ENCODE results near the gene CCDC81. TPM values are rescaled to one million over a fixed set of nuclear protein-coding genes. Genes with fewer than 3 reads are reported as not detected.
"Not testable (repeated sequence)": the region's sequence is repeated elsewhere in the genome, so short reads cannot be mapped to it uniquely, and the experiment has no call there.

Gene CCDC81
- total RNA-seq, 1 experiment from 2014 or later: 1.1 TPM

DNA sequence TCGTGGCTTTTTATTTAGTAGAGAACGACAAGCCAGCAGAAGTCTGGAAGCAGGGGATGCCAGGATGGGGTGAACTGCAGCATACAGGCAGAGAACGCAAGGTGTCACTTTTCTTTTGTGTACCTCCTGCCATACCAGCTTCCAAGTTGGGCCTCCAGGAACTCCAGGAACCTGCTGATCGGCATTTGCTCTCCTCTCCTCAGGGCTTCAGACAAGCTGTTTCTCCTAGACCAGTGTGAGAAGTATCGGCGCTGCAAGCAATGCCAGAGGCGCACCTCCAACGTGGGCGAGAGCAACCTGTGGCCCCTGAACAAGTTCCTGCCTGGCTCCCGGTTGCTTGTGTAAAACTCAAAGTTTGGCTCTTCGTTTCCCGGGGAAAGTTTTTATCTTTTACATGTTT lies 47.7 kb downstream of the CCDC81 start:
- POLR2A ChIA-PET (ENCODE audit: low non-redundant PET): no interaction called here
- Histone ChIP-seq H3K4me1 (ENCODE audit: insufficient read depth, low read length, poor library complexity, severe bottlenecking) (no peaks in the 10 kb centered on the region), H3K36me3 (ENCODE audit: insufficient read depth, low read length, poor library complexity, severe bottlenecking) (no peaks in the 10 kb centered on the region), H3K4me3 (ENCODE audit: low read depth, low read length, poor library complexity, severe bottlenecking) (no peak overlapping the region), H3K9me3 (ENCODE audit: low read depth, low read length, poor library complexity, severe bottlenecking) (peaks cover 4% of the 10 kb centered on the region), H3K27ac (ENCODE audit: low read depth, low read length, poor library complexity, severe bottlenecking) (no peak overlapping the region), H3K27me3 (replicated peaks; ENCODE audit: insufficient read depth, low read depth, low read length, poor library complexity) (no peaks in the 10 kb centered on the region)
- no peak for DNase-seq (ENCODE audit: low spot score)
- BruUV-seq (replicated peaks): no TSS peak
- TF ChIP-seq, protein P1, sequence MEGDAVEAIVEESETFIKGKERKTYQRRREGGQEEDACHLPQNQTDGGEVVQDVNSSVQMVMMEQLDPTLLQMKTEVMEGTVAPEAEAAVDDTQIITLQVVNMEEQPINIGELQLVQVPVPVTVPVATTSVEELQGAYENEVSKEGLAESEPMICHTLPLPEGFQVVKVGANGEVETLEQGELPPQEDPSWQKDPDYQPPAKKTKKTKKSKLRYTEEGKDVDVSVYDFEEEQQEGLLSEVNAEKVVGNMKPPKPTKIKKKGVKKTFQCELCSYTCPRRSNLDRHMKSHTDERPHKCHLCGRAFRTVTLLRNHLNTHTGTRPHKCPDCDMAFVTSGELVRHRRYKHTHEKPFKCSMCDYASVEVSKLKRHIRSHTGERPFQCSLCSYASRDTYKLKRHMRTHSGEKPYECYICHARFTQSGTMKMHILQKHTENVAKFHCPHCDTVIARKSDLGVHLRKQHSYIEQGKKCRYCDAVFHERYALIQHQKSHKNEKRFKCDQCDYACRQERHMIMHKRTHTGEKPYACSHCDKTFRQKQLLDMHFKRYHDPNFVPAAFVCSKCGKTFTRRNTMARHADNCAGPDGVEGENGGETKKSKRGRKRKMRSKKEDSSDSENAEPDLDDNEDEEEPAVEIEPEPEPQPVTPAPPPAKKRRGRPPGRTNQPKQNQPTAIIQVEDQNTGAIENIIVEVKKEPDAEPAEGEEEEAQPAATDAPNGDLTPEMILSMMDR (conservative IDR thresholded peaks at IDR 0.05; ENCODE audit: low read depth, low read length): no peak
- no peak for TF ChIP-seq EZH2 (IDR thresholded peaks at IDR 0.05; ENCODE audit: borderline replicate concordance, low read depth, low read length, poor library complexity, severe bottlenecking)
- CTCF ChIA-PET: no interaction called here
- intact Hi-C loops (cut with micrococcal nuclease; ENCODE audit: unreplicated experiment): no loop called here

DNA sequence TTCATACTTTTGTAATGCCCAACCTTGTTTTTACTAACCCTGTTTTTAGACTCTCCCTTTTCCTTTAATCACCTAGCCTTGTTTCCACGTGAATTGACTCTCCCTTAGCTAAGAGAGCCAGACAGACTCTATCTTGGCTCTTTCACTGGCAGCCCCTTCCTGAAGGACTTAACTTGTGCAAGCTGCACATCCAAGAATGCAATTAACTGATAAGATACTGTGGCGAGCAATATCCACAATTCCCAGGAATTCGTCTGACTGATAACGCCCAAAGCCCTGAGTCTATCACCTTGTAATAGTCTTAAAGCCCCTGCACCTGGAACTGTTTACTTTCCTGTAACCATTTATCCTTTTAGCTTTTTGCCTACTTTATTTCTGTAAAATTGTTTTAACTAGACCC lies 48.8 kb downstream of the CCDC81 start:
- DNase-seq (ENCODE audit: low spot score); BruUV-seq (replicated peaks); POLR2A ChIA-PET (ENCODE audit: low non-redundant PET): not testable (repeated sequence)

DNA sequence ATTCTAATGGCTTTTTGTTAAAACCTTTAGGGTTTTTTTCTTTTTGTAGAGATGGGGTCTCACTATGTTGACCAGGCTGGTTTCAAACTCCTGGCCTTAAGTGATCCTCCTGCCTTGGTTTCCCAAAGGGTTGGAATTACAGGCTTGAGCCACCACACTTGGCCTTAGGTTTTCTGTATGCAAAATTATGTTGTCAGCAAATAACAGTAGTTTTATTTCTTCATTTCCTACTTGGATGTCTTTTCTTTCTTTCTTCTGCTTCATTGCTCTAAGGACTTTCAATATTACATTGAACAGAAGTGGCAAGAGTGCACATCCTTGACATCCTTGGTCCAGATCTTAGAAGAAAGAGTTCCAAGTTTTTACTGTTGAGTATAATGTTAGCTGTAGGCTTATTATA lies 52.8 kb downstream of the CCDC81 start:
- ChIA-PET POLR2A (ENCODE audit: low non-redundant PET) (no interaction called here), CTCF (no interaction called here)
- BruUV-seq (replicated peaks): no TSS peak
- Histone ChIP-seq H3K27ac (ENCODE audit: low read depth, low read length, poor library complexity, severe bottlenecking) (no peak overlapping the region), H3K9me3 (ENCODE audit: low read depth, low read length, poor library complexity, severe bottlenecking) (peaks cover 4% of the 10 kb centered on the region), H3K4me1 (ENCODE audit: insufficient read depth, low read length, poor library complexity, severe bottlenecking) (no peaks in the 10 kb centered on the region), H3K36me3 (ENCODE audit: insufficient read depth, low read length, poor library complexity, severe bottlenecking) (no peaks in the 10 kb centered on the region), H3K4me3 (ENCODE audit: low read depth, low read length, poor library complexity, severe bottlenecking) (no peak overlapping the region), H3K27me3 (replicated peaks; ENCODE audit: insufficient read depth, low read depth, low read length, poor library complexity) (no peaks in the 10 kb centered on the region)
- intact Hi-C loops (cut with micrococcal nuclease; ENCODE audit: unreplicated experiment): no loop called here
- no peak for TF ChIP-seq EZH2 (IDR thresholded peaks at IDR 0.05; ENCODE audit: borderline replicate concordance, low read depth, low read length, poor library complexity, severe bottlenecking)
- TF ChIP-seq, protein P1 (conservative IDR thresholded peaks at IDR 0.05; ENCODE audit: low read depth, low read length): no peak
- DNase-seq (ENCODE audit: low spot score): no peak

More for the DNA sequence above, 48.8 kb downstream of the CCDC81 start:
- intact Hi-C loops (cut with micrococcal nuclease; ENCODE audit: unreplicated experiment); H3K27ac ChIP-seq (ENCODE audit: low read depth, low read length, poor library complexity, severe bottlenecking); H3K4me1 ChIP-seq (ENCODE audit: insufficient read depth, low read length, poor library complexity, severe bottlenecking); CTCF ChIA-PET; H3K36me3 ChIP-seq (ENCODE audit: insufficient read depth, low read length, poor library complexity, severe bottlenecking); H3K27me3 ChIP-seq (replicated peaks; ENCODE audit: insufficient read depth, low read depth, low read length, poor library complexity); H3K9me3 ChIP-seq (ENCODE audit: low read depth, low read length, poor library complexity, severe bottlenecking); H3K4me3 ChIP-seq (ENCODE audit: low read depth, low read length, poor library complexity, severe bottlenecking): not testable (repeated sequence)

DNA sequence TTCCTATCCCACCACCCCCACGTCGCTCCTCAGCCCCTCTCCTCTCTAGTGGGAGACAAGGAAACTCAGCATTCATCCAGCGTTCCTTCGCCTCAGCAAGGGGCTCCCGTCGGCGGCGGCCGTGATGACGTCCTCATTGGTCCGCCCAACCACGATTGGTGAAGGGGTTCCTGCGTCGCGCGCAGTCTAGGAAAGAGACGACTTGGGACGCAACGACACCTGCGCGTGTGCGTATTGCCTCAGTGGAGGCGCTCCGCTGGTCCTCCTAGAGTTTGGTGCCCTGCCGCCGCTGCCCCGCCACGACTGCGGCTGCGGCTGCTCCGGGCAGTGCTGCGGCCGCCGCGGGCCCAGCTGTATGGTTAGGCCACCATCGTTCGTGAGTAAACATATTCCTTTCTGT lies 56.6 kb downstream of the CCDC81 start:
- Histone ChIP-seq H3K9me3 (ENCODE audit: low read depth, low read length, poor library complexity, severe bottlenecking) (peaks cover 4% of the 10 kb centered on the region), H3K27ac (ENCODE audit: low read depth, low read length, poor library complexity, severe bottlenecking) (no peak overlapping the region), H3K4me3 (ENCODE audit: low read depth, low read length, poor library complexity, severe bottlenecking) (no peak overlapping the region), H3K27me3 (replicated peaks; ENCODE audit: insufficient read depth, low read depth, low read length, poor library complexity) (no peaks in the 10 kb centered on the region), H3K36me3 (ENCODE audit: insufficient read depth, low read length, poor library complexity, severe bottlenecking) (no peaks in the 10 kb centered on the region), H3K4me1 (ENCODE audit: insufficient read depth, low read length, poor library complexity, severe bottlenecking) (no peaks in the 10 kb centered on the region)
- no peak for DNase-seq (ENCODE audit: low spot score)
- no peak for TF ChIP-seq EZH2 (IDR thresholded peaks at IDR 0.05; ENCODE audit: borderline replicate concordance, low read depth, low read length, poor library complexity, severe bottlenecking)
- TF ChIP-seq, protein P1 (conservative IDR thresholded peaks at IDR 0.05; ENCODE audit: low read depth, low read length): no peak
- no TSS peak for BruUV-seq (replicated peaks)
- ChIA-PET CTCF (no interaction called here), POLR2A (ENCODE audit: low non-redundant PET) (no interaction called here)
- intact Hi-C loops (cut with micrococcal nuclease; ENCODE audit: unreplicated experiment): no loop called here

DNA sequence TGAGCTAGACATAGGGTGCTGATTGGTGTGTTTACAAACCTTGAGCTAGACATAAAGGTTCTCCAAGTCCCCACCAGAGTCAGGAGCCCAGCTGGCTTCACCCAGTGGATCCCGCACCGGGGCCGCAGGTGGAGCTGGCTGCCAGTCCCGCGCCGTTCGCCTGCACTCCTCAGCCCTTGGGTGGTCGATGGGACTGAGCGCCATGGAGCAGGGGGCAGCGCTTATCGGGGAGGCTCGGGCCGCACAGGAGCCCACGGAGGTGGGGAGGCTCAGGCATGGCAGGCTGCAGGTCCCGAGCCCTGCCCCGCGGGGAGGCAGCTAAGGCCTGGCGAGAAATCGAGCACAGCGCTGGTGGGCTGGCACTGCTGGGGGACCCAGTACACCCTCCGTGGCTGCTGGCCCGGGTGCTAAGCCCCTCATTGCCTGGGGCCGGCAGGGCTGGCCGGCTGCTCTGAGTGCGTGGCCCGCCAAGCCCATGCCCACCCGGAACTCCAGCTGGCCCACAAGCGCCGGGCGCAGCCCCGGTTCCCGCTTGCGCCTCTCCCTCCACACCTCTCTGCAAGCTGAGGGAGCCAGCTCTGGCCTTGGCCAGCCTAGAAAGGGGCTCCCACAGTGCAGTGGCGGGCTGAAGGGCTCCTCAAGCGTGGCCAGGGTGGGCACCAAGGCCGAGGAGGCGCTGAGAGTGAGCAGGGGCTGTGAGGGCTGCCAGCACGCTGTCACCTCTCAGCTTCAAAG lies 58.8 kb downstream of the CCDC81 start:
- intact Hi-C loops (cut with micrococcal nuclease; ENCODE audit: unreplicated experiment); H3K4me3 ChIP-seq (ENCODE audit: low read depth, low read length, poor library complexity, severe bottlenecking); H3K9me3 ChIP-seq (ENCODE audit: low read depth, low read length, poor library complexity, severe bottlenecking); H3K27ac ChIP-seq (ENCODE audit: low read depth, low read length, poor library complexity, severe bottlenecking); DNase-seq (ENCODE audit: low spot score); H3K27me3 ChIP-seq (replicated peaks; ENCODE audit: insufficient read depth, low read depth, low read length, poor library complexity); CTCF ChIA-PET; H3K36me3 ChIP-seq (ENCODE audit: insufficient read depth, low read length, poor library complexity, severe bottlenecking); POLR2A ChIA-PET (ENCODE audit: low non-redundant PET); H3K4me1 ChIP-seq (ENCODE audit: insufficient read depth, low read length, poor library complexity, severe bottlenecking); BruUV-seq (replicated peaks): not testable (repeated sequence)
